ENCODE data around the gene ZNF618.
A peak's percentile ranks its signal among the peaks of the same experiment; 100 is the strongest.

The ZNF618 gene

GRCh38 chr9:113957351-113957750 lies 81.2 kb downstream of the ZNF618 start:
- DNase-seq (ENCODE audit: low spot score) = no peak

- no peak for DNase-seq (ENCODE audit: low spot score)
These were observed 81.8 kb downstream of the ZNF618 start for GRCh38 chr9:113957821-113958341.

- no peak for DNase-seq (ENCODE audit: low spot score)
These were observed 82.4 kb downstream of the ZNF618 start for GRCh38 chr9:113958556-113958955.

GRCh38 chr9:113960768-113961167 lies 84.7 kb downstream of the ZNF618 start:
- DNase-seq (ENCODE audit: low spot score) = no peak

- no peak for DNase-seq (ENCODE audit: low spot score)
These were observed 86.3 kb downstream of the ZNF618 start for GRCh38 chr9:113962396-113962795.

- peak; percentile 21 for DNase-seq (ENCODE audit: low spot score)
These were observed 87.0 kb downstream of the ZNF618 start for GRCh38 chr9:113963017-113963620.

GRCh38 chr9:113963696-113964494 lies 87.8 kb downstream of the ZNF618 start:
- no peak for DNase-seq (ENCODE audit: low spot score)

- no peak for DNase-seq (ENCODE audit: low spot score)
These were observed 88.5 kb downstream of the ZNF618 start for GRCh38 chr9:113964495-113965170.

- no peak for DNase-seq (ENCODE audit: low spot score)
These were observed 90.3 kb downstream of the ZNF618 start for GRCh38 chr9:113966394-113966793.

GRCh38 chr9:113967380-113967779 lies 91.3 kb downstream of the ZNF618 start:
- DNase-seq (ENCODE audit: low spot score) = no peak

GRCh38 chr9:113969343-113969742 lies 93.2 kb downstream of the ZNF618 start:
- no peak for DNase-seq (ENCODE audit: low spot score)

- DNase-seq (ENCODE audit: low spot score) = no peak
These were observed 97.1 kb downstream of the ZNF618 start for GRCh38 chr9:113973226-113973625.

- no peak for DNase-seq (ENCODE audit: low spot score)
These were observed 97.9 kb downstream of the ZNF618 start for GRCh38 chr9:113973963-113974413.

- no peak for DNase-seq (ENCODE audit: low spot score)
These were observed 100.8 kb downstream of the ZNF618 start for GRCh38 chr9:113976915-113977314.

GRCh38 chr9:113978725-113979342 lies 102.7 kb downstream of the ZNF618 start:
- no peak for DNase-seq (ENCODE audit: low spot score)

GRCh38 chr9:113979343-113980127 lies 103.4 kb downstream of the ZNF618 start:
- DNase-seq (ENCODE audit: low spot score) = no peak

GRCh38 chr9:113984639-113985380 lies 108.7 kb downstream of the ZNF618 start:
- DNase-seq (ENCODE audit: low spot score) = no peak

- no peak for DNase-seq (ENCODE audit: low spot score)
These were observed 110.0 kb downstream of the ZNF618 start for GRCh38 chr9:113985968-113986585.

- no peak for DNase-seq (ENCODE audit: low spot score)
These were observed 110.8 kb downstream of the ZNF618 start for GRCh38 chr9:113986931-113987330.

- DNase-seq (ENCODE audit: low spot score) = no peak
These were observed 111.4 kb downstream of the ZNF618 start for GRCh38 chr9:113987526-113987925.

Measured in pons (tissue), 1 donor.